NCI-H1048 (cell line): ENCODE measurements around the gene MAP3K14.

Experiments
- DNase-seq: peaks from one replicate; lab custom pipeline; 2025; lab: John Stamatoyannopoulos, UW

The MAP3K14 gene

DNA sequence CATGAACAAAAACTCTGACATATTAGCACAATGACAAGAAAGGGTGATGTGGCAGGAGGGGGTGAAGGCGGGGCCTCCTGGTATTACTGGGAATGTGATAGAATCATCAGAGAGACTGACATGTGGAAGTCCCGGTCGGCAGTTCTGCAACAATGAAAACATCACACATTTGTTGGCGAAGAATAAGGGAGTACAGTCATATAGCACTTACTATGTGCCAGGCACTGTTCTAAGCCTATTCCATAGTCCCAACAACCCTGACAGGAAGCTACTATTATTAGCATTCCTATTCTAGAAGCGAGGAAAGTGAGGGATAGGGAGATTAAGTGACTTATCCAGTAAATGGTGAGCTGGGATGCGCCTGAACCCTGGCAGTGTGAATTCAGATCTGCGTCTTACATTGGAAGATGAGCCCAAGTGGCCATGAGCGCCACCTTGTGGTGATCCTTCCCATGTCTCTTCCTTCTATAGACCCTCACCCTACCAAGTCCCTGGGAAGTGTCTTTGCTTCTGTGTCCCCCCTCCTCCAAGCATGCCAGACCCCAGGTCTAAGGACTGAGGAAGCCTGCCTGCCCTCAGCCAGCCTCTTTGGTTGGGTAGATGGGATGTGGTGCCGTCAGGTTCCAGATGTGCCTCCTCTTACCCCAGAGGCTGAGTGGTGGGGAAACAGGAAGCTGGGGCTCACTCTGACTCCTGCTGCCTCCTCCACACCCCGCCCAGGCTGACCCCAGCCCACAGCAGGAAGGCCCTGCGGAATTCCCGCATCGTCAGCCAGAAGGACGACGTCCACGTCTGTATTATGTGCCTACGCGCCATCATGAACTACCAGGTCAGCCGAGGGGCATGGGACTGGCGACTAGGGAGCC, 81.2 kb downstream of the MAP3K14 start:
- peak; percentile 20 for DNase-seq

GRCh38 chr17:45234641-45235415, 82.0 kb downstream of the MAP3K14 start:
- DNase-seq, result no peak

- no peak for DNase-seq
These were observed 83.3 kb downstream of the MAP3K14 start for GRCh38 chr17:45233423-45233924.

DNA sequence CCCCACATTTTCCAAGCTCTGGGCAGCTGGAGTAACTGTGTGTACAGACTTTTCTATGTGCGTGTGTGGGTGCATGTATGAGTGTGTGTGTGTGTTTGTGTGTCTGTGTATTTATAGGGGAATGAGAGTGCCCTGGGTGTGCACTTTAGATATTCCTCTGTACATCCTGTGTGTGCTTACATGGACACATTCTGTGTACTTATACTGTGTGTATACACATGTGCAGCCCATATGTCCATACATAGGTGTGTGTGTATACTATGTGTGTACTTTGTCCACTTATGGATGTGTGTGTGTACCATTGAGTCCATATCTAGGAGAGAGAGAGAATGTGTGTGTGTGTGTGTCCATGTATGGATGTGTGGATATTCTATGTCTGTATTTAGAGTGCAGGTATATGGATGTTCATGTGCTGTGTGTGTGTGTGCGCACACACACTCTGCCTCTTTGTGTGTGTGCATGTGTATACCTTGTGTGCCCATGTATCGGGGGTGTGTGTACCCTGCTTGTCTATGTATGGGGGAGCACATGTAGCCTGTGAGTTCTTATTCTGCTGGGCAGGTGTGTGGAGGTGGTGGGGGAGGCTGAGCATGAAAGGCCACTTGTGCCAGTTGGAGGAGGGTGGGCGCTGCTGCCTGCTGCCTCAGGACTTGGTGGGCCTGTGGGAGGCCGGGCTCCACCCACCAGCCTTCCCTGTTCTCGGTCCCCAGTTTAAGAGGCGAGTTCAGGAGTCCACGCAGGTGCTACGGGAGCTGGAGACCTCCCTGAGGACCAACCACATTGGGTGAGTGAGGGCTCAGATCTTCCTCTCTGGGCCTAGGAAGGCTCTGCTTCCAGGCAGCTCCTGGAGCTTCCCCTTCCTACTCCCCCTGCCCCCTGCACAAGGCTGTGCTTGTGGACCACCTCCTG, 84.1 kb downstream of the MAP3K14 start:
- no peak for DNase-seq

- no peak for DNase-seq
These were observed 85.2 kb downstream of the MAP3K14 start for GRCh38 chr17:45231481-45232116.

DNA sequence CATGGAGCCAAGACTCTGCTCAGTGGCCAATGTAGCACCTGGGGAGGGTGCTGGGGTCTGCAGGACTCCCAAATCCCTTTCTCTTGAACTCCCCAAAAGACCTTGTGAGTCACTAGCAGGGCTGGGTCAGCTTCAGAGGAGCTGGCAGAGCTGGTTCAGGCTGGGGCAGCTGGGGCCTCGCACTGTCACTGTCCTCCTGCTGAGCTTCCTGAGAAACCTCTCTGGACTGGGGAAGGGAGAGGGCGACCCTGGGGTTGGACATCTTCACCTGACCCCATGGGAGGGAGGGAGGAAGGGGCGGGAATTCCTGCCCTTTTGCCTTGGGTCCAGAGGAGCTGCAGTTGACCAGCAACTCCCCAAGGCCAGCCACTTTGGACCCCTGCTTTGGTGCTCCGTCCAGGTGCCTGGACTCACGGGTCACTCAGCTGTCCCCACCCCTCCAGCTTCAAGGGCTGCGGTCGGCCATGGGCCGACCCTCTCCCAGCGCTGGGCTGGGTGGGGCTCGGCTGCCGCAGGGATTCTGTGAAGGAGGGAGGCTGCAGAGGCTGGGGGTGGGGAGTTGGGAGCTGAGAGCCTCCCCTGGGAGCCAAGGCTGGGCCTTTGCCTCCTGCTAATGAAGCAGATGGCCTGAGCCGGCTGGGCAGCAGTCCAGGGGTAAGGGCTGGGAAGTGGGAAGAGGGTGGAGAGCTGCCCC, 85.9 kb downstream of the MAP3K14 start:
- DNase-seq, result no peak

GRCh38 chr17:45230410-45230786, 86.4 kb downstream of the MAP3K14 start:
- no peak for DNase-seq

- DNase-seq, result no peak
These were observed 87.0 kb downstream of the MAP3K14 start for GRCh38 chr17:45229681-45230409.

GRCh38 chr17:45228763-45229539, 87.9 kb downstream of the MAP3K14 start:
- DNase-seq, result no peak

GRCh38 chr17:45227926-45228762, 88.7 kb downstream of the MAP3K14 start:
- DNase-seq, result no peak

DNA sequence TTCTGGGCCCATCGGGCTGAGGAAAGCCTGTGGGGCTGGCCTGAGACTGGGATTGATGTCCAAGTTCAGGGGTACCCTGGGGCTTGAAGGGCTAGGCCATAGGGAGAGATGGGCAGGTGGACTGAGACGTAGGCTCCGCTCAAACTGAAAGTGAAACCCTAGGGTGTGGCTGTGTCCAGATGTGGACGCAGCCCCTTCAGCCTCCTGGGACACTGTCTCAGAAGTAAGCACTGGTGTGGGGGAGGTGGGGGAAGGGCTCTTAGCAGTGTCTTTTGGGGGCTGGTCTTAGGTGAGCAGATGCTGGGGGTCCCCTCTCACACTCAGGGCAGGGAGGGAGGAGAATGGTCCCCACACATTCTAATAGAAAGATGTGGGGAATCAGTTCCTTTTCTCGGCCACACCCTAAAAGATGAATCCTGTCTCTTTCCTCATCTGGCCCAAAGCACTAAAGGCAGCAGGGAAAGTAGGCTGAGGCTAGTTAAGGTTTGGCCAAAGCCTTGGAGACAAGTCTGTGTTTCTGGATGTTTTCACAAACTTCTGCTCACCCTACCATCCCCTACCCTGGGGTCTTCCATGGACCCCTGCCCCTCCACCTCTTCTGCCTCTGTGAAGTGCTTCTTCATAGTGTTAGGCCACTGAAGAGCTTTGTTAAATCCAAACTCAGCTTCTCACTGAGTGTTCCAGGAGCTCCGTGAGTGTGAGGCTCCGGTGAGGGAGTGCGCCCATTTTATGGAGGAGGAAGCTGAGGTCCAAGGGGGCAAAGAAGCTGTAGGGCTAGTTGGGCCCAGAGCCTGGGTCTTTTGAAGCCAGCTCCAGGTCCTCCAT, 89.5 kb downstream of the MAP3K14 start:
- DNase-seq, result no peak

- DNase-seq, result no peak
These were observed 90.2 kb downstream of the MAP3K14 start for GRCh38 chr17:45226576-45226975.

- no peak for DNase-seq
These were observed 90.8 kb downstream of the MAP3K14 start for GRCh38 chr17:45225964-45226530.

DNA sequence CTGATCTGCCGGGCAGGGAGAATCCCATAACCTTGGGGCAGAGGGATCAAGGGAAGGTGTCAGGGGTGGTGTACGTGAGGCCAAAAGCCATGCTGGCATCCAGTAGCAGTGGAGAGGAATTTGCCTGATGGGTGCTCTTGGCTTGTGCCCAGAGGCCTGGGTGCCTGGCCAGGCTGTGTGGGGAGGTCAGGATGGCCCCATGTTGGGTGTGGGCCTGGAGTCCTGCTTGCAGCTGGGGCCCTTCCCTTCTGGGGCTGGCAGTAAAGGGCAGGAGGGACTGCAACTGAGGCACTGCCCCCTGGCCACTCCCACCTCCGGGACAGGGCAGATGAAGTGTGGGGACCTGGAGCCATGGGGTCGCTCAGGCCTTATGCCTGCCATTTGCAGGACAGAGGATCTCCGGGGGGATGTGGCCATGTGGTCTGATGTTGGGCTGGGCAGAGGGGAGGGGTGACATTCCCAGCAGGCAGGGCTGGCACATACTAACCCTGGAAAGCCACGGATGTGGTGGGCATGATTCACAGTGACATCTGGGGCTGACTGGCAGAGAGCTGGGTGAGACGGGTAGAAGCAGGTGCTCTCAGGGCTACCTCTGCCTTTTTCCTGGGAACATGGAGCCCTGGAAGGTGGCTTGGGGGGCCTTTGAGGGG, 91.6 kb downstream of the MAP3K14 start:
- DNase-seq, result no peak

- DNase-seq, result no peak
These were observed 92.2 kb downstream of the MAP3K14 start for GRCh38 chr17:45224671-45225050.
